GM19463 (cell line): ENCODE results near the gene CACNA1F.

Experiments
- ATAC-seq: cut with Tn5 transposase; IDR thresholded peaks from one replicate; pipeline ENCODE4 v1.9.1; 2021; ENCODE audit warnings: mild to moderate bottlenecking, moderate library complexity; ENCODE audit not compliant: unreplicated experiment

CACNA1F gene

DNA sequence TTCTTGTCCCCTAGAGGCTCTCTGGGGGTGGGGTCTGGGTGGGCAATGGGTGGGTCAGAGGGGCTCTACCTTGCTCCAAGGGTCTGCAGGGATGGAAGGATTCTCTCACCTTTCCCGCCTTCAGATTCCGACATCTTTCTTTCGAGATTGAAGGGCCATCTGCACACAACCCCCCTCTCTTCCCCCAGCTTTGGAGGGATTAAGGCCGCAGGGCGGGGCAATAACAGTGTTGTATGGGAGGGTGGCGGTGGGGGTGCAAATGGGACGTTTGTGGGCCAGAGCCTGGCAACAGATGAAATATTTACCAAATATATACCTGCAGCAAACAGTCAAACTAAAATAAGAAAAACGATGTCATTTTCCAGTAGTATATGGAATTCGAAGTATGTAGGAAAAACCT, at the start of gene CACNA1F:
TSS of gene CACNA1F (minus strand) at position 165 of the 400 bp plus-strand sequence. CDS start at position 134, 31 bp downstream.
- ATAC-seq, result no peak

DNA sequence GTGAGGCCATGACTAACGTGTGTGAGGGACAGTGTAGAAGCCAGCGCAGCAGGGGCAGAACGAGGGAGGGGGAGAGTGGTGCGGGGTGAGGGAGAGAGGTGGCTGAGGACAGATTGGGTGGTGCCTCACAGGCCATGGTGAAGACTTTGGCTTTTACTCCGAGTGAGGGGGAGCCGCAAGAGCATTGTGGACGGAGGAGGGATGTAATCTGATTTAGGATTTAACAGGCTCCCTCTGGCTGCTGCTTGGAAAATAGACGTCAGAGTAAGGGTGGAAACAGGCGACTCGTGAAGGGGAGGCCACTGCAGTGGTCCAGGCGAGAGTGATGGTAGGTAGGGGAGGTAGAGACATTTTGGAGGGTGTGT, 49.5 kb upstream of the CACNA1F start:
- ATAC-seq, result no peak

DNA sequence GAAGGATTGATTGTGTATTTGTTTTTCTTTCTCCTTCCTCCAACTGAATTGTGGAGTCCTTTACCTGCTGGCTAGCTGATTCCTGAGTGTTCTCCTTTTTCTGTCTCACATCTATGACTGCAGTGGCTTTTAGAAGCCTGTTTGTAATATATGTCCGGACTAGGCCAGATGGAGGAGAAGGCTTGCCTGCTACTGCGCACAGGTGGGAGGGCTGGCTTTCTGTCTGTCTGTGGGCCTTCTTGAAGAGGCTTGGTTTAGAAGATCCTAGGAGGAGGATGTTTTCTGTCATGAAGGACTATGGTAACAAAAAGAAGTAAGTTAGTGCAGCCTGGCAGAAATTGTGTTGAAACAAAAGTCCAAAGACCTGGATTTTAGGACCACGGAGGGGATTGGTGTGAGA, 44.9 kb upstream of the CACNA1F start:
- no peak for ATAC-seq

DNA sequence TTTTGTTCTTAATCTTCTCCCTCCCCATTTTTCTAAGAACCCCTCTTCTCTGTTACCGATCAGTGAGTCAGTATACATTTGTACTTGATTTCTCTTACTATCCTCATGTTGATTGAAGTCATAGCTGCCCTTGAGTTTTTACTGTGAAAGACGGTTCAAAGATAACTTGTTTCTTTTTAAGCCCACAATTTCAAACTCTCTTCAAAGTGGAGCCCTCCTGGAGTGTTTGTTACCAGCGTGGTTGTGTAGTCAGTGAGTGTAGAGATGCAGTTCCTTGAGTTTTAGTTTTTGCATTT, 44.3 kb upstream of the CACNA1F start:
- ATAC-seq, result no peak

DNA sequence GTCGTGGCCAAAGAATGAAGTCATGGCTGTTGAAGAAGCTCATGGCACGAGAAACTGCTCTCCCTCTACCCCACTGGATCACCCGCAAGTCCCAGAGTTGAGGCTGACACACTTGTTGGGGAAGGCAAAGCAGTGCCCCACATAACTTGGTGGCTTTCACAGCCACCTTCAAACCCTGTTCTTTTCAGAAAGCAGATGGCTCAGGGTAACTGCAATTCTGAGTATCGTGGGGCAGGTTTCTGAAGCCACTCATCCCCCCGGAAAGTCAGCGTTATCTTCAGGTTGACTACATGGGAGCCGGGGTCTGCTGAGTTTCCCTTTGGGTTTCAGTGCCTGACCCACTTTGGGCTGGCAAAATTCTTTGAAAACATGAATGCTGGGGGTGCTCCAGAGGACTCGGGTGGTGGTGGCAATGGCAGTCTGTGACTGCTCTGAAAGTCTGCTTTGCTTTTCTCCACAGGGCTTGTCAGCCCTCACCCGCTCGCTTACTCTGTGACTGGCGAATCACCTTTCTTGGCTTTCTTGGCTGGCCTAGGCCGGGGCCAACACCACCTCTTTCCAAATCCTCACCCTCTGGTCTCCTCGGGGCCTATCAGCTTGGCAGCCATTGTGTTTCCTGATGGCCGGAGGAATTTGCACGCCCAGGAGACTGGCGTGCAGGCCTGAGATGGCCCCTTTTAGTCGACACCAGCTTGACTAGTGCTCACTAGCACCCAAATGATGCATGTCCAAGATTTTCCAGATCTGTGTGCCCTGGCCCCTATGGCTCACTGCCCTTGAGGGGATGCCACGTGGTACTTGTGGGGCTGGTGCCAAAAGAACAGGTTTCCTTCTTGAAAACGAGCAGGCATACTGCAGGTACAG, 43.8 kb upstream of the CACNA1F start:
- ATAC-seq, result no peak

DNA sequence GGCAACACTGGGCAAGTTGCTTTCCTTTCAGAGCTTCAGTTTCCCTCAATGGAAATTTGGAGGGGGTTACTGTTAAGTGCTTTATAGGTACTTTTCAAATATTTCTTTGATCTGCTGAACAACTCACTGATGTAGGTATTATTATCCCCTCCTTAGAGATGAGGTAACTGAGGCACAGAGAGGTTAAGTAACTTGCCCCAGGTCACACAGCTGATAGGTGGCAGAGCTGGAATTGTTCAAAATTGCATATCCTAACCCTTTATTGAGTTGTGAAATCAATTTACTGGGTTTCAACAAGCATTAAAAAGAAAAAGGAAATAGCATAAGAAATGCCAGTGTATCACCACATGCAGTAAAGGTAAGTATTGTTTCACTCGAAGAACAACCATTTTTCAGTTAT, 43.1 kb upstream of the CACNA1F start:
- ATAC-seq, result no peak

DNA sequence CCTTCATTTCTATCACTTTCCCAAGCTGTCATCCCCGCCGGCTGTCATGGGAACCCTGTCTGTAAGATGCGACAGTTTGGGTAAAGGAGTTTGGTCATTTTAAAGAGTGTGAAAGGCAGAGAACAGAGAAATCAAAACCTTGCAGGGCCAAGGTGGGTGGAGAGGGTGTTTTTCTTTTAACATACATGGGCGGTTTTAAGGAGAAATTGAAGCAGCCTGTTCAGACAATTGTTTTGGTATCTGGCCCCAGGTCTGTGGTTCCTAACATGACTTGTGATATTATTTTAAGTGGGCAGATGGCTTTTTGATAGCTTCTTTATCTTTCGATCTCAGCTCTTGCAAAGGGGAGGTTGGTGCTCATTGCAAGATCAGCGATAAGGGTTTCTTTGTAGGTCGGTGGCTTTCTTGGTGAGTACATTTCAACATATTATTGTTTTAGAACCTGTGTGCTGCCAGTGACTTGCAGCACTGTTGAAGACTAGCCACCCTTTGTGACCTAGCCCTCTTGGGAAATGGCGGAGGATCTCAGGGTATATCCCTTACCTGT, 40.1 kb upstream of the CACNA1F start:
- no peak for ATAC-seq

DNA sequence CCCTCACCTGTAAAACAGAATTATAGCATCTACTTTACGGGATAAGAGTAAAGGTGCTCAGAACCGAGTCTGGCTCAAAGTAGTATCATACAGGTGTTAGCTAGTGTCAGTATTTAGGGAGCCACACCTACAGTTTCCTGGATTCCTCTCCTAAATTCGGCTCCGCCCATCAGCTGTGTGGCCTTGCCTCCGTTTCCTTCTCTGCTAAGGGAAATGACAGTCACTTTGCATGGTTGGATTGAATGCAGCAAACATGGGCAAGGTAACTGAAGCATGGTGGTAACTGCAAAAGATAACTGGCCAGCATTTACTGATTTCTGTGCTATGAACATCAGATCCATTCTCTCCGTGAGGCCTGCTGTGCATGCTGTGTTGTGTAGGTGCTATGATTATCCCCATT, 39.3 kb upstream of the CACNA1F start:
- no peak for ATAC-seq

DNA sequence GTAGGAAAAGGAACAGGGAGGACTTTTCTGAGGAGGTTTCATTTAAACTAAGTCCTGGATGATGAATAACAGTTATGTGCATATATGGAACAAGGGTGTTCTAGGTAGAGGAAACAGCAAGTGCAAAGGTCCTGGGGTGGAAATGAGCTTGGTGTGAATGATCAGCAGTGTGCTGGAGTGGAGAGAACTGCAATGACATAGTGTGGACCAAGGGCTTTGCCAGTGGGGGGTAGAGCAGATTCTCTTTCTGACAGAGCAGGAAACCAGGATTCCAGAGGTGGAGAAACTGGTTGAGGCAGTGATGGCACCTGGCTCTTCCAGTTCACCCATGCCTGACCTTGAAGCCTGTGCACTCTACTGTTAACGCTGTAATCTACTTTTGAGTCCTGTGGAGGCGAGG, 38.2 kb upstream of the CACNA1F start:
- ATAC-seq, result no peak

DNA sequence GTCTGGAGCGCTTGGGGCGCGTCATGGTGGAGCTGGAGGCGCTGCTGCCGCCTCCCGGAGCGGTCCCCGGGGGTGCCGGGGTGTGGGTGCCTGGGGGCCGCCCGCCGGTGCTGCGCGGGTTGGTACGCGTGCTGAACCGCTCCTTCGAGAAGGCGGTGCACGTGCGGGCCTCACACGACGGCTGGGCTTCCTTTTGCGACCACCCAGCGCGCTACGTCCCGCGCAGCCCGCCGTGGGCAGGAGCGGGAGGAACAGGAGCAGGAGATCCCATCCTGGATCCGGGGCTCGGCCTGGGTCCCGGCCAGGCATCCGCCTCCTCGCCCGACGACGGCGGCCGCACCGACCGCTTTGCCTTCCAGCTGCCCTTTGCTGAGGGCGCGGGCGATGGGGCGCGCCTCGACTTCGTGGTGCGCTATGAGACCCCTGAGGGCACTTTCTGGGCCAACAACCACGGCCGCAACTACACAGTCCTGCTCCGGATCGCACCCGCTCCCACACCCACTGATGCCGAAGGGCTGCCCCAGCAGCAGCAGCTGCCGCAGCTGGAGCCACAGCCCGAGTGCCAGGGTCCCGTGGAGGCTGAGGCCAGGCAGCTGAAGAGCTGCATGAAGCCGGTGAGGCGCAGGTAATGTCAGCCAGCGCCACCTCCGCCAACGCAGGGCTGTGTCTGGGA, 37.2 kb upstream of the CACNA1F start:
- no peak for ATAC-seq

DNA sequence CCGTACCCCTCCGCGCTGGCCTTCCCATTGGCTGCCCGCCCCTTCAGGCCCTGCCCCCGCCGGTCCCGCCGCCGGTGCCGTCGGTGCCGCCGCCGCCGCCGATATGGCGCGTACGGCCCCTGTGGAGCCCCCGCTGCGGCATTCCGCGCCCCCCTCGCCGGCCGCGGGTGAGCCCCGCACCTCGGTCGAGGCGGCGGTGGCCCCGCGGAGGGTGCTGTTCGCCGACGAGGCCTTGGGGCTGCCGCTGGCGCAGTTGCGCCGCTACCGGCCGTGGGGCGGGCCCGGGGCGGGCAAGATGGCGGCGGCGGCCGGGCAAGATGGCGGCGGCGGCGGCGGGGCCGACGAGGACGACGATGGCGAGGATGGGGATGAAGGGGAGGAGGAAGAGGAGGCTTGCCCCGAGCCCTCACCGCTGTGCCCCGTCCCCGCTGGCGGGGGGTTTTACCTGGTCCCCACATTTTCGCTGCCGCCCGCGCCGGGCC, 36.7 kb upstream of the CACNA1F start, which contains the start of gene PPP1R3F:
TSS of gene PPP1R3F (plus strand) at position 27 of the 482 bp plus-strand sequence. CDS start at position 104, 77 bp downstream.
- ATAC-seq, result peak; percentile 14

DNA sequence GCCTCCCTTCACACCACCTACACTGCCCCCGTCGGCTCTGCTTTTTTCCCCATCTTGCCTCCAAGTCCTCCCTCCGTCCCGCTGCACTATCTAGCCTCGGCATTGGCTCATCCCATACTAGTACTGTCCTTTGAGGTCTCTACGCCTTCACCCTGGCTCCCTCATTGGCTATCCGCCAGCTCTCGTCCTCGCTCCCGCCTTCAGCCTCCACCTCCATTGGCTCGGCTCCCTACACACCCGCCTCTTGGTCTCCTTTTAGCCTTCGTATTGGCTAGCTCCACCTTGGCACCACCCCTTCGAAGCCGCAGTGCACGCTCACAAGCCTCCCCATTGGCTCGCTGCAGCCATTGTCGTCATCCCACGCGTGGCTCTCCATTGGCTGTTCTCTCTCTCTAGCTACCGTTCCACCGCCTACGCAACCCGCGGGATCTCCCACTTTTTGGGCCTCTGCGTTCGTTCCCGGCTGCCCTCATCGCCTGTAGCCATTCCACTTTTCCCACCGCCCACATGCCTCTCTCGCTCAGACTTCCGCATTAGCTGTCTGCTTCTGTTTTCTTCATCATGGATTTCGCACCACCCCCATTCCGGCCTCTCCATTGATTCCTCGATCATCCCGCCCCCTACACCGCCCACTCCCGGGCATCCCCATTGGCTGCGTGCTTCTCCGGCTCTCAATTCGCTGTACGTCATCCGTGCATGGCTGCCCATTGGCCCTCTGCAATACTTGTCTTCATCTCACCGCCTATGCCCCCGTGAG, 36.0 kb upstream of the CACNA1F start:
- peak; percentile 79 for ATAC-seq

DNA sequence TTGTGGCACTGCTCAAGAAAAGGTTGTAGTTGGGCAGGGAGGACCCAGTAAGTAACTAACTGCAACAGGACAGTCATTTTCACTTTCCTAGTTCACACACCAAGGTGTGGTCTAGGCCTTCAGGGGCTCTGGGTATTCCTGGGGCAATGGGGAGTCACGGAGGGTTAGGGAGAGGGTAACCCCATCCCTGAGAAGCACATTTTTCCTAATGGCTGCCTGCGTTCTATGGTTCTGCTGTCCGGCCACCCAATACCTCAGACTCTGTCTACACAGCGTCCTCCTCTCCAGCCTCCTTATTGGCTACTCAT, 35.5 kb upstream of the CACNA1F start:
- no peak for ATAC-seq

DNA sequence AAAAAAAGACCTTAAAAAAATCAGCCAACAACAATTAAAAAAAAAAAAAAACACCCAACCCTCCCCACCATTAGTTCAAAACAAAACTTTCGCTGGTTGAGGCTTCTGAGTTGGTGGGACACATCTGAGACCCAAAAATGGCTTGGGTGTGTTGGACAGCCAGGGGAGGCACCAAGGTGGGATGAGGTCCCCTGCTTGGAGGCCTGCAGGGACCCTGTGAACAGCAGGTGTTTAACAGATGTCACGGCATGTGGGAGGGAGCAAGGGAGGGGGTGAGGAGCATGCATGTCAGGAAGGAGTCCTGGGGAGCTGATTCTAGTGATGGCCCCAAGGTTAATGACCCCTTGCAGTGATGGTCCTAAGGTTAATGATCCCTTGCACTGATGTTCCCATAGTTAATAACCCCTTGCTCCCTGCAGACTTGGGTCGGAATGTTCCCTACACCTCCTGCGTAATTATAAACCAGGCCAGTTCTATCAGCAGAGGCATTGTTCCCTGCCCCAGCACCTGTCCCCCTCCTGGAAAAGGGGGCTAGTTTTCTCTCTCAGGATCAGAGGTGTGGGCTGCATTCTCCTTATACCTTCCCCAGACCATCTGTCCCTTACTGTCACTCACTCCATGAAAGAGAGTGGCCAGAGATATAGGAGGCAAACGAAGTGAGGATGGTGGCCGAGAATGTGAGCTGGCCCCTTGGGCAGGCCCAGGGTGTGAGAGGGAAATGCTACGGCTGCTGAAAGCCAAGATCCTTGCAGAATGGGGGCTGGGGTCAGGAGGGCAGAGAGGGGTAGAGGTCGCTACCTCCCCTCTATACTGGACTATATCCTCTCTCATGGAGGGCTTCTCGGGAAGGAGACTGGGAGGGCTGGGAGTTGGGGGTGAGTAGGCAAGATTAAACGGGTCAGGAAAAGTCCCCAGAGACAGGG, 33.6 kb upstream of the CACNA1F start:
- ATAC-seq, result no peak

DNA sequence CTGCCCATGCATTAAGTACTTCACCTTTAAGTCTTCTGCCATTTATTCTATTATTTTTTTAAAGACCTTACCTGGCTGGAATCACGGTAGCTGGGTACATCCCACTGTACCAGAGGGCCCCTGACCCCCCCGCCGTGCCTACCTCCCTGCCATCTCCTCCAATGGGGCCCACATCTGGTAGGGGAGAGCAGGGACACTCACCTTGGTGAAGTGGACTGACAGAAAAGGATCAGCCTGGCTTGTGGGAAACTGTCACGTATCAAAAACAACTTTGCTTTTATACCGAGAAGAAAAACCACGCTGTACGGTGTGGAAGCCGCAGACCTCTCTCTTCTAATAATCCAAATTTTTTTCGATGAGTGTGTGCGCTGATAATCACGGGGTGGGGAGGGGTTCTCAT, 31.3 kb upstream of the CACNA1F start, which contains the start of gene FOXP3:
TSS of gene FOXP3 (minus strand) at position 251 of the 400 bp plus-strand sequence. CDS start 6,205 bp downstream, outside the sequence.
- ATAC-seq, result no peak

DNA sequence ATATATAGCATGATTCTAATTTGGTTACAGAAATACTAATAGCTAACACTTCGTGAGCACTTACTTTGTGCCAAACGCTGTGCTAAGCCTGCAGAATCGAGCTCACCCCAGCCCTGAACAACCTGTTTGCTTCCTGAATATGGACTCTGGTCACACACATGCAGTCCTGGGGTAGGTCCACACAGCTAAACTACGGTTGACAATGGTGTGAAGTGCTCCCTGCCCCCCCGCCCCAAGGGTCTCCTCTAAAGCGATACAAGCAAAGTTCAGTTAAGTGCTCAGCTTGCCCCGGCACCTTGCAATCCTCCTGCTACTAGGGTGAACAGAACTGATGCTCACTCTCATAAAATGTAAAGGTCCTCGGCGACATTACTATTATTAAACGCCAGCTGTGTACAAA, 30.5 kb upstream of the CACNA1F start:
- ATAC-seq, result no peak

DNA sequence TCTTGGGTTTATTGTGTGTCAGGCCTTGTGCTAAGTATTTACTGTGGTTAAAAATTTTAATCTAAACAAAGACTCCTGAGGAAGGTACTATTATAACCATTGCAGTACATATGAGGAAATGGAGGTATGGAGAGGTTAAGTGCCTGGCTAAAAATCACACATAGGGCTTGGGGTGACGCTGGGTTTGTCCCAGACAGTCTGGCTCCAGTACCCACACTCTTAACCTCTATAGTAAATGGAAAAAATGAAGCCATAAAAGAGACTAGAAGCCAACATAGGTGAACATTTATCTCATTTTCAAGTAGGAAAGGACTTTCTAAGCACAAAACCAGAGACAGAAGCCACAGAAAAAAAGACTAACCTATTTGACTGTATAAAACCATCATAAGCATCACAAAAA, 29.5 kb upstream of the CACNA1F start:
- ATAC-seq, result no peak

DNA sequence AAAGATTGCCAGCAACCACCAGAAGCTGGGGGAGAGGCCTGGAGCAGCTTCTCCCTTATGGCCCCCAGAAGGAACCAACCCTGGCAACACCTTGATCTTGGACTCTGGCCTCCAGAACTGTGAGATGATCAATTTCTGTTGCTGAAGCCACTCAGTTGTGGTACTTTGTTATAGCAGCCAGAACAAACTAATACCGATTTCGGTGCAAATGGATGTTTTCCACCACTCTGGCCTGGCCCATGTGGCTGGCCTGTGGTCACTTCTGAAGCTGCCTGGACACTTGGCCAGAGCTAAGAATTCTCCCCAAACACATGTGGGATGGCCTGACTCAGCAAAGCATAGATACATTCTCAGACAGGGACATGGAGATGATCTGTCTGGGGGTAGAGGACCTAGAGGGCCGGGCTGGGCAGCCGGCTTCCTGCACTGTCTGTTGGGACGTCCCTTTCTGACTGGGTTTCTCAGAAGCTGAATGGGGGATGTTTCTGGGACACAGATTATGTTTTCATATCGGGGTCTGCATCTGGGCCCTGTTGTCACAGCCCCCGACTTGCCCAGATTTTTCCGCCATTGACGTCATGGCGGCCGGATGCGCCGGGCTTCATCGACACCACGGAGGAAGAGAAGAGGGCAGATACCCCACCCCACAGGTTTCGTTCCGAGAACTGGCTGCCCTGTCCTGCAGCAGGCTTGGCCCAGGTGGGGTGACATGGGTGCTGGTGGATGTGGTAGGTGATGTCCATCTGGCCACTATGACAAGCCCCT, 27.3 kb upstream of the CACNA1F start:
- no peak for ATAC-seq

DNA sequence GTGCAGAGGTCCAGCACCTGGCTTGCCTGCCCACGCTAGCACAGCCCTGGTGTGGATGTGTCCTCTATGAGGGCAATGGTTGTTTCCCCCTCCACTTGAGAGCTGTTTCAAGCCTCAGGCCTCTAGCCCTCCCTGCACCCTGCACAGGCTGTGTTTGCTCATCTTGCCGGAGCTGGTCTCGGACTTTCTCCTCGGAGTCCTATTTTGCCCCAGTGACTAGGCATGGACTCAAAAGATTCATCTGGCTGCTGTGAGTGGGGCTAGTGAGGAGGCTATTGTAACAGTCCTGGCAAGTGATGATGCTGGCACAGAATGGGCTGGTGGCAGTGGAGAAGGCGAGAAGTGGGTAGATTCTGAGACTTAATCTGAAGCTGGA, 25.6 kb upstream of the CACNA1F start:
- no peak for ATAC-seq
